Ovary (tissue), 9 donors: ENCODE results near the gene UBA52. TPM values are rescaled to one million over a fixed set of nuclear protein-coding genes. Genes with fewer than 3 reads are reported as not detected.

Experiments used
- DNase-seq, 5 donors: peaks; one replicate each; pipeline ENCODE4 v3.0.0-alpha.2; 2019 to 2020
- H3K27ac ChIP-seq, 2 donors: fragments of 200-600 bp; one replicate each; pipeline versions ENCODE4 v1.5.1 to v1.8.0; 2019 to 2022
- H3K27me3 ChIP-seq: fragments of 200-600 bp; one replicate; pipeline ENCODE4 v1.8.0; 2022
- H3K36me3 ChIP-seq: fragments of 200-600 bp; sonication (generic); one replicate; pipeline ENCODE4 v1.5.1; 2019
- H3K4me1 ChIP-seq: one replicate; pipeline ENCODE4 v1.8.1; 2013; ENCODE audit warnings: mild to moderate bottlenecking, moderate library complexity; ENCODE audit not compliant: insufficient read depth
- H3K4me3 ChIP-seq: fragments of 200-600 bp; sonication (generic); one replicate; pipeline ENCODE4 v1.5.1; 2017
- H3K9me3 ChIP-seq, 2 donors: fragments of 200-600 bp in 1 of 2; sonication (generic) in 1 of 2; one replicate each; pipeline versions ENCODE4 v1.5.1 to v1.8.1; 2013 to 2019; ENCODE audit warnings: mild to moderate bottlenecking in 1 of 2, moderate library complexity in 1 of 2
- EP300 ChIP-seq: sonication (generic); formaldehyde crosslinking; IDR thresholded peaks from one replicate; pipeline ENCODE4 v1.6.1; 2017; ENCODE audit warnings: antibody characterized with exemption
- POLR2A ChIP-seq: fragments of 450-650 bp; IDR thresholded peaks from one replicate; pipeline ENCODE4 v1.6.1; 2017; ENCODE audit warnings: antibody characterized with exemption, mild to moderate bottlenecking, moderate library complexity
- WGBS, 3 donors: extraction: QIAGEN DNeasy Blood & Tissue Kit in 1 of 3; methylation state at CpG; one replicate each; pipeline versions ENCODE4 v1.1.5 to v1.1.7; 2013 to 2017; 5-methylcytosine and 5-hydroxymethylcytosine counted together
- intact Hi-C, 4 donors: fragments of 100-400 bp; cut with DNase I; formaldehyde crosslinking; loops; one replicate each; pipeline versions ENCODE4 v1.11.0 to v1.15.1; 2022 to 2023
- polyA plus RNA-seq, 2 donors: library from polyadenylated mRNA; stranded (reverse); fragments of 200-250 nt in 1 of 2; fragments of 350-450 nt in 1 of 2; fragmentation: Illumina TruSeq in 1 of 2; extraction: RNeasy Lipid Tissue Mini Kit (QIAGEN cat#74804) in 1 of 2; gene quantifications; one replicate each; pipeline ENCODE4 v1.2.3, GENCODE V29; 2013 to 2014
- total RNA-seq, 7 donors: library from RNA; depleted of rRNA in 2 of 7; stranded (reverse); fragments of >200 nt in 2 of 7; fragmentation: NEBNext Ultra II Directional in 3 of 7; extraction: Animal tissue kit (Norgen Biotek cat#: 25700) in 3 of 7; gene quantifications; one replicate each; pipeline versions ENCODE4 v1.1.0 to v1.2.4, GENCODE V29; 2016 to 2023
- TF ChIP-seq, protein P1 (sequence below), 3 donors: fragments of 450-650 bp in 2 of 3; fragments of 200-600 bp in 1 of 3; IDR thresholded peaks; one replicate each; pipeline versions ENCODE4 v1.5.1 to v1.8.0; 2016 to 2022; ENCODE audit warnings: antibody characterized with exemption in 3 of 3, mild to moderate bottlenecking in 1 of 3
- donor health status: DM: no; HTN: no; CAD: no; lungs with moderate emphysema.
- donor health status: DM: no; HTN: no; CAD: no.
- donor health status: Bipolar disorder and iron deficiency.
- donor health status: DM: yes; HTN: yes; CAD: no.
- donor health status: DM: no; HTN: no; CAD: no.
- donor health status: DM: yes; HTN: yes; CAD: no.

Gene UBA52
- total and polyA plus RNA-seq, 9 donors: 1,269 to 1,882 (median 1,409) TPM

GRCh38 chr19:18526316-18526715, 45.3 kb upstream of the UBA52 start:
- 82 to 84% (median 82%) methylated on average over 9 of the region's 9 CpGs for WGBS, 3 donors
- H3K36me3 ChIP-seq: no peaks in the 10 kb centered on the region
- intact Hi-C loops: no loop called here
- no peak for TF ChIP-seq EP300
- TF ChIP-seq, protein P1, sequence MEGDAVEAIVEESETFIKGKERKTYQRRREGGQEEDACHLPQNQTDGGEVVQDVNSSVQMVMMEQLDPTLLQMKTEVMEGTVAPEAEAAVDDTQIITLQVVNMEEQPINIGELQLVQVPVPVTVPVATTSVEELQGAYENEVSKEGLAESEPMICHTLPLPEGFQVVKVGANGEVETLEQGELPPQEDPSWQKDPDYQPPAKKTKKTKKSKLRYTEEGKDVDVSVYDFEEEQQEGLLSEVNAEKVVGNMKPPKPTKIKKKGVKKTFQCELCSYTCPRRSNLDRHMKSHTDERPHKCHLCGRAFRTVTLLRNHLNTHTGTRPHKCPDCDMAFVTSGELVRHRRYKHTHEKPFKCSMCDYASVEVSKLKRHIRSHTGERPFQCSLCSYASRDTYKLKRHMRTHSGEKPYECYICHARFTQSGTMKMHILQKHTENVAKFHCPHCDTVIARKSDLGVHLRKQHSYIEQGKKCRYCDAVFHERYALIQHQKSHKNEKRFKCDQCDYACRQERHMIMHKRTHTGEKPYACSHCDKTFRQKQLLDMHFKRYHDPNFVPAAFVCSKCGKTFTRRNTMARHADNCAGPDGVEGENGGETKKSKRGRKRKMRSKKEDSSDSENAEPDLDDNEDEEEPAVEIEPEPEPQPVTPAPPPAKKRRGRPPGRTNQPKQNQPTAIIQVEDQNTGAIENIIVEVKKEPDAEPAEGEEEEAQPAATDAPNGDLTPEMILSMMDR (IDR thresholded peaks at IDR 0.05): no peak
- TF ChIP-seq POLR2A: no peak
- H3K4me1 ChIP-seq: no peaks in the 10 kb centered on the region
- H3K27me3 ChIP-seq: no peaks in the 10 kb centered on the region
- no peak for DNase-seq
- H3K4me3 ChIP-seq: no peak overlapping the region
- no peak overlapping the region for H3K27ac ChIP-seq
- no peaks in the 10 kb centered on the region for H3K9me3 ChIP-seq

- TF ChIP-seq POLR2A: no peak
- no peak for TF ChIP-seq EP300
- TF ChIP-seq, protein P1 (IDR thresholded peaks at IDR 0.05): no peak
- Histone ChIP-seq H3K27me3 (no peaks in the 10 kb centered on the region), H3K36me3 (no peaks in the 10 kb centered on the region), H3K4me1 (no peaks in the 10 kb centered on the region), H3K27ac (no peak overlapping the region), H3K4me3 (no peak overlapping the region), H3K9me3 (no peaks in the 10 kb centered on the region)
- no peak for DNase-seq
- intact Hi-C loops: no loop called here
- 54 to 74% (median 59%) methylated on average over 7 of the region's 7 CpGs for WGBS, 3 donors
These were observed 41.9 kb upstream of the UBA52 start for GRCh38 chr19:18529782-18530181.

DNA sequence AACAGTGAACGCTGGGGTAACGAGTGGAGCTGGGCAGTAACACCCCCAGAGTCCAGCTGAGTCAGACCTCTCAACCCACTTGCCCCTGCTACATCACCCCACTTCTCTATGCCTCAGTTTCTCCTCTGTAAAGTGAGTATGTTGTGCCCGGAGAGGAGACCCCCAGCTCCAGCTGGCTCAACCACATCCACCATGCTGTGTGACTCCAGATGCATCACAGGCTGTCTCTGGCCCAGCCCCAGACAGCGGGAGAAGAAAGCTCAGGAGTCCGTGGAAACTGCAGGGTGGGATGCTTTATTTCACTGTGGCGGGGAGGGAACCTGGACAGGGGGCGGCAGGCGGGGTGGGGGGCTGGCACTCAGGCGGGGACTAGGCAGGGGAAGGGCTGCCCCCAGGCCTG, 40.2 kb upstream of the UBA52 start:
- Histone ChIP-seq H3K27me3 (no peaks in the 10 kb centered on the region), H3K9me3 (no peaks in the 10 kb centered on the region), H3K27ac (no peak overlapping the region), H3K4me1 (no peaks in the 10 kb centered on the region), H3K4me3 (no peak overlapping the region), H3K36me3 (no peaks in the 10 kb centered on the region)
- intact Hi-C loops: no loop called here
- no peak for DNase-seq
- WGBS, 3 donors: 79 to 91% (median 87%) methylated on average over 9 of the region's 9 CpGs
- TF ChIP-seq, protein P1 (IDR thresholded peaks at IDR 0.05): no peak
- TF ChIP-seq EP300 (no peak), POLR2A (no peak)

GRCh38 chr19:18532168-18532890, 39.3 kb upstream of the UBA52 start:
- Histone ChIP-seq H3K4me3 (no peak overlapping the region), H3K27me3 (no peaks in the 10 kb centered on the region), H3K36me3 (no peaks in the 10 kb centered on the region), H3K9me3 (no peaks in the 10 kb centered on the region), H3K4me1 (no peaks in the 10 kb centered on the region), H3K27ac (no peak overlapping the region)
- no peak for DNase-seq
- no peak for TF ChIP-seq EP300
- TF ChIP-seq POLR2A: no peak
- TF ChIP-seq, protein P1 (IDR thresholded peaks at IDR 0.05): no peak
- intact Hi-C loops: no loop called here
- 91 to 93% (median 93%) methylated on average over 22 of the region's 22 CpGs for WGBS, 3 donors
